NT2/D1 (cell line): ENCODE measurements around the gene NRXN3.

Experiments used
- SUZ12 ChIP-seq: IDR thresholded peaks from 2 replicates; pipeline ENCODE4 v1.6.1; 2011; ENCODE audit not compliant: insufficient read length, insufficient read depth; ENCODE audit errors: extremely low read depth
- ZNF274 ChIP-seq: IDR thresholded peaks from 2 replicates; pipeline ENCODE4 v1.6.1; 2011; ENCODE audit warnings: mild to moderate bottlenecking, low read depth, low read length

DNA sequence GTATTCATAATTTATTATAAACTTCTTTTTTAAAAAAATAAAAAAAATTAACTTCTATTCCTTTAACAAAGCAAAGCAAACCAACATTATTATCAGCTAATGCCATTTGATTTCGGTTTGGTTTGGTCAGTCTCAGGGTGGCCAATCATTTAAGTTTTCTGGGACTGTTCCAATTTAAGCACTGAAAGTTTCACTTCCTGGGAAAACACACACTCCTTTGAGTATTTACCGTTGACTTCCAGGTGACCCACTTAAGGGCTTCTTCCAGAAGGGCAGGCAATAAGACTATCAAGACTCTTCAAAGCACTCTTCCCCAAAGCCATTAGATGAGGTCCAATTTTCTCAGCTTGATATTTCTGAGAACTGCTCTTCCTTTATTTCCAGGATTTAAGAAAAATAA is 1187.1 kb downstream of the NRXN3 start:
- TF ChIP-seq ZNF274, result no peak
- no peak for TF ChIP-seq SUZ12
